ENCODE results near the gene DNAJB8.
A peak's percentile ranks its signal among the peaks of the same experiment; 100 is the strongest.

Gene DNAJB8

DNA sequence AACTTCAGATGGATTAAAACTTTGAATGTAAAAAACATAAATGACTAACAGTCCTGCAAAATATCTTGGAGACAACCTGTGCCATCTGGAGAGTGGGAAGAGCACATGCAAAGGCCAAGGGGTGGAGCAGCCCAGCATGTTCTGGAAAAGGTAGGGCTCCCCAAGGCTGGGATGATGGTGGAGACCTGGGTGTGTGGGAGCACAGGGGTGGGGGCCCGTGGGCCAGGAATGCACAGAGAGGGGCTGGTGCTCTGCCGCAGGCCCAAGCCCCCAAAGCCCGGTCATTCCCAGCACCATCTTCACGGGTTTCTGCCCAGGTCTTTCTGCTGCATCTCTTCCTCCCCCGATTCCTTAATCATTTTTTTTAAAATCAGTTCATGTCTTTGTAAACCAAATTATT lies 36.0 kb upstream of the DNAJB8 start:
- Histone ChIP-seq H3K27ac (ENCODE audit: poor library complexity, severe bottlenecking) (no peak overlapping the region), H3K36me3 (ENCODE audit: low read depth) (no peaks in the 10 kb centered on the region), H3K27me3 (ENCODE audit: insufficient read depth, poor library complexity, severe bottlenecking) (no peaks in the 10 kb centered on the region), H3K9me3 (ENCODE audit: severe bottlenecking) (no peaks in the 10 kb centered on the region), H3K4me1 (ENCODE audit: insufficient read depth, poor library complexity, severe bottlenecking) (peaks cover 5% of the 10 kb centered on the region), H3K4me3 (ENCODE audit: severe bottlenecking) (no peak overlapping the region)
- ATAC-seq (ENCODE audit: low read depth): no peak
- TF ChIP-seq, protein P1, sequence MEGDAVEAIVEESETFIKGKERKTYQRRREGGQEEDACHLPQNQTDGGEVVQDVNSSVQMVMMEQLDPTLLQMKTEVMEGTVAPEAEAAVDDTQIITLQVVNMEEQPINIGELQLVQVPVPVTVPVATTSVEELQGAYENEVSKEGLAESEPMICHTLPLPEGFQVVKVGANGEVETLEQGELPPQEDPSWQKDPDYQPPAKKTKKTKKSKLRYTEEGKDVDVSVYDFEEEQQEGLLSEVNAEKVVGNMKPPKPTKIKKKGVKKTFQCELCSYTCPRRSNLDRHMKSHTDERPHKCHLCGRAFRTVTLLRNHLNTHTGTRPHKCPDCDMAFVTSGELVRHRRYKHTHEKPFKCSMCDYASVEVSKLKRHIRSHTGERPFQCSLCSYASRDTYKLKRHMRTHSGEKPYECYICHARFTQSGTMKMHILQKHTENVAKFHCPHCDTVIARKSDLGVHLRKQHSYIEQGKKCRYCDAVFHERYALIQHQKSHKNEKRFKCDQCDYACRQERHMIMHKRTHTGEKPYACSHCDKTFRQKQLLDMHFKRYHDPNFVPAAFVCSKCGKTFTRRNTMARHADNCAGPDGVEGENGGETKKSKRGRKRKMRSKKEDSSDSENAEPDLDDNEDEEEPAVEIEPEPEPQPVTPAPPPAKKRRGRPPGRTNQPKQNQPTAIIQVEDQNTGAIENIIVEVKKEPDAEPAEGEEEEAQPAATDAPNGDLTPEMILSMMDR (IDR thresholded peaks at IDR 0.05; ENCODE audit: poor library complexity, severe bottlenecking): no peak
- DNase-seq (ENCODE audit: low spot score): no peak

DNA sequence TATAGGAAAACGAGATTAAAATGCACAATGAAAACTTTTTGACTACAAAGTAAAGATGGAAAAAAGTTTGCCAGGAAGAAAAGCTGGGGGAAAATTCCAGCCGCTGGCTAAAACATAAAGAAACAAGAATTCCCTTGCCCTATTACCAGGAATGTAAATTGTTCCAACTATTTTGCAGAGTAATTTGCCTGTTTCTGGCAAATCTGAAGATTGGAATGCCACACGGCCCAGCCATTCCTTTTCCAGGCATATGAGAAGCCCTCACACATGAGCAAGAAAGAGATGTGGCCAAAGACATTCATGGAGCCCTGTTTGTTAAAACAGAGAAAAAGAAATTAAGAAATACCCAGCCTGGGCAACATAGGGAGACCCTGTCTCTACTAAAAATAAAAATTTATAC lies 34.7 kb upstream of the DNAJB8 start:
- TF ChIP-seq, protein P1 (IDR thresholded peaks at IDR 0.05; ENCODE audit: poor library complexity, severe bottlenecking): no peak
- no peak for DNase-seq (ENCODE audit: low spot score)
- Histone ChIP-seq H3K4me3 (ENCODE audit: severe bottlenecking) (no peak overlapping the region), H3K27ac (ENCODE audit: poor library complexity, severe bottlenecking) (no peak overlapping the region), H3K9me3 (ENCODE audit: severe bottlenecking) (no peaks in the 10 kb centered on the region), H3K27me3 (ENCODE audit: insufficient read depth, poor library complexity, severe bottlenecking) (no peaks in the 10 kb centered on the region), H3K36me3 (ENCODE audit: low read depth) (no peaks in the 10 kb centered on the region), H3K4me1 (ENCODE audit: insufficient read depth, poor library complexity, severe bottlenecking) (peaks cover 5% of the 10 kb centered on the region)
- no peak for ATAC-seq (ENCODE audit: low read depth)

DNA sequence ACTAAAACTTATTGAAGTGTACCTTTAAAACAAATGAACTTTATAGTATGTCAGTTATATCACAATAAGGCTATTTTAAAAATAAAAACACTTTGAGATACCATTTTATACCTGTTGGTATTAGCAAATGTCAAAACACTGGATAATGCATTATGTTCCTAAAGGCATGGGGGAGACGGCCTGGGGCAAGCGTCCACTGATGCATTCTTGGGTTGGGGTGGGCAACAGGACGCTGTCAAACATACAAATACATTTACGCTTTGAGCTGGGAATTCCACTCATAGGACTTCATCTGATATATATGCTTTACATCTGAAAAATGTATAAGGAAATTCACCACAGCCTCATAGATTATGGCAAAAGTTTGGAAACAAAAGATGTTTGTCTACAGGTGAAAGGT lies 33.9 kb upstream of the DNAJB8 start:
- TF ChIP-seq, protein P1 (IDR thresholded peaks at IDR 0.05; ENCODE audit: poor library complexity, severe bottlenecking): no peak
- ATAC-seq (ENCODE audit: low read depth): no peak
- Histone ChIP-seq H3K4me3 (ENCODE audit: severe bottlenecking) (no peak overlapping the region), H3K27me3 (ENCODE audit: insufficient read depth, poor library complexity, severe bottlenecking) (no peaks in the 10 kb centered on the region), H3K27ac (ENCODE audit: poor library complexity, severe bottlenecking) (no peak overlapping the region), H3K36me3 (ENCODE audit: low read depth) (no peaks in the 10 kb centered on the region), H3K9me3 (ENCODE audit: severe bottlenecking) (no peaks in the 10 kb centered on the region), H3K4me1 (ENCODE audit: insufficient read depth, poor library complexity, severe bottlenecking) (peaks cover 5% of the 10 kb centered on the region)
- no peak for DNase-seq (ENCODE audit: low spot score)

DNA sequence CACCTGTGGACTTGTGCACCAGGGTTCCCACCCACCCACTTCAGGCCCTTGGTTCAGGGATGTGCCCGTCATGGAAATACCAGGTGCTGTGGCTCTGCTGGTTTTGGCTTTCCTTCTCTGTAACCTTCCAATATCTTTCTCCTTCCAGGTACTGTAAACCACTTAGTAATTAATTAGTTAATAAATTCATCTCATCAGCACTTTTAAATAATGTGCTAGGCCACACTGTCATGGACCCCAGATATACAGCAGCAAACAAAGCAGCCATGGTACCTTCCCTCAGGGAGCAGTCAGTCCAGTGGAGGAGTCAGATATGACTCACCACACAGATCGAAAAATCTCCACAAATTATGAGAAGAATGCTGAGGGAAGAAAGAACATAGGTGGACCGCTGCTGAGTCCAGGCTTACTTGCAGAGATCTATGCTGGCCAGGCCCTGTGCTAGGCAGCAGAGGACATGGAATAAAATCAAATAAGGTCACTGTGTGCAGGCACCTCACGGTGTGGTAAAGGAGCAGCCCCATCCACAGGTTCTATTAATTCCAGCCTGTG lies 33.1 kb upstream of the DNAJB8 start:
- no peaks in the 10 kb centered on the region for H3K4me1 ChIP-seq (ENCODE audit: insufficient read depth, poor library complexity, severe bottlenecking)
- ATAC-seq (ENCODE audit: low read depth) (peak; percentile 34; the same call in 1 of the 3 replicates), DNase-seq (ENCODE audit: low spot score) (no peak)
- TF ChIP-seq, protein P1 (IDR thresholded peaks at IDR 0.05; ENCODE audit: poor library complexity, severe bottlenecking): no peak
- no peak overlapping the region for H3K4me3 ChIP-seq (ENCODE audit: severe bottlenecking)
- H3K36me3 ChIP-seq (ENCODE audit: low read depth): no peaks in the 10 kb centered on the region
- no peak overlapping the region for H3K27ac ChIP-seq (ENCODE audit: poor library complexity, severe bottlenecking)
- no peaks in the 10 kb centered on the region for H3K27me3 ChIP-seq (ENCODE audit: insufficient read depth, poor library complexity, severe bottlenecking)
- H3K9me3 ChIP-seq (ENCODE audit: severe bottlenecking): no peaks in the 10 kb centered on the region

DNA sequence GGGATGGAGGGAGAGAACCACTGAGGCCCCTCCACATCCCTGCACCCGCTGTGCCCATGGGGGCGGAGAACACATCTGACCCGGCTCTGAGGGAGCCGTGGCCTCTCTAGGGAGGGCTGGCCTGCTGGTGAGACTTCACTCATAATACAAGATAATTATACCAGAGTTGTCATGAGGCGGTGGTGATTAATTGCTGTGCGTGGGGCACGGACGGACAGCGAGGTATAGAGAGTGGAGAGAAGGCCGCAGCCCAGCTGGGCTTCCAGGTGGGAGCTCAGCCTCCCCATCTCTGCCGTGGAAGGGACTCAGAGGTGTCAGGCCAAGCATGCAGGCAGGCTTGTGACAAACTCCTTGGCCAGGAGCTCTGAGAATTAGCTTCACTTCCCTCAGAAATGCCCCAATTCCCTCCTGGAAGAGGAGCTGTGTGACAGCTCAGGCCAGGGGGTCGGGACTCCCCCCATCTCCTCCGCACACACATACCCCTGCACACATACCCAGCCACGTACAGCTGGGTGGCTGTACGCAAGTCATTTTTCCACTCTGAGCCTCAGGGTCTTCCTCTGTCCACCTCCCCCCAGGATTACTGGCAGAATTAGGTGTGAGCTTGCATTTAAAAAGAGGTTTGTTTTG lies 32.3 kb upstream of the DNAJB8 start:
- no peak overlapping the region for H3K27ac ChIP-seq (ENCODE audit: poor library complexity, severe bottlenecking)
- H3K9me3 ChIP-seq (ENCODE audit: severe bottlenecking): no peaks in the 10 kb centered on the region
- H3K4me1 ChIP-seq (ENCODE audit: insufficient read depth, poor library complexity, severe bottlenecking): no peaks in the 10 kb centered on the region
- TF ChIP-seq, protein P1 (IDR thresholded peaks at IDR 0.05; ENCODE audit: poor library complexity, severe bottlenecking): no peak
- DNase-seq (ENCODE audit: low spot score): no peak
- ATAC-seq (ENCODE audit: low read depth): no peak
- H3K27me3 ChIP-seq (ENCODE audit: insufficient read depth, poor library complexity, severe bottlenecking): no peaks in the 10 kb centered on the region
- no peak overlapping the region for H3K4me3 ChIP-seq (ENCODE audit: severe bottlenecking)
- no peaks in the 10 kb centered on the region for H3K36me3 ChIP-seq (ENCODE audit: low read depth)
